CD4-positive, alpha-beta T cell treated with Interleukin-4 for 1 hour (primary cell): ENCODE measurements around the gene MCC.
"Not testable (repeated sequence)": the region's sequence is repeated elsewhere in the genome, so short reads cannot be mapped to it uniquely, and the experiment has no call there.

Experiments
- DNase-seq, 2 donors: peaks; one replicate each; pipeline ENCODE4 v3.0.0-alpha.2; 2020 to 2022

Gene MCC

DNA sequence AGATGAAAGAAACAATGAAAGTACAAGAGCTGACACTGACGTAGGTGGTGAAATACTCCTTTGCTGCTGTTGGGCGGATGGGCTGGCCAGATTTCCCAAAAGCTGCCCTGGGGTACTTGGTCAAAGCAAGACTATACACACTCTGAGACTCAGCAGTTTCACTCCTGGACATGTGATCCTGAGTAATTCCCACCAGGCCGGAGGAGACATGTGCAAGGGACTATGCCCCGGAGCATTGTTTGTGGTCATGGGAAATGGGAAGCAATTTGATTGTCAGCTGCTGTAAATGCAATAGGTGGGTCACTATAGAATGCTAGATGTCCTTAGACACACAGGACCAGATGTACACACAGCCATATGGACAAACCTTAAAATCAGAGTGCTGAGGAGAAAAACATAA, 395.6 kb downstream of the MCC start:
- no peak for DNase-seq

DNA sequence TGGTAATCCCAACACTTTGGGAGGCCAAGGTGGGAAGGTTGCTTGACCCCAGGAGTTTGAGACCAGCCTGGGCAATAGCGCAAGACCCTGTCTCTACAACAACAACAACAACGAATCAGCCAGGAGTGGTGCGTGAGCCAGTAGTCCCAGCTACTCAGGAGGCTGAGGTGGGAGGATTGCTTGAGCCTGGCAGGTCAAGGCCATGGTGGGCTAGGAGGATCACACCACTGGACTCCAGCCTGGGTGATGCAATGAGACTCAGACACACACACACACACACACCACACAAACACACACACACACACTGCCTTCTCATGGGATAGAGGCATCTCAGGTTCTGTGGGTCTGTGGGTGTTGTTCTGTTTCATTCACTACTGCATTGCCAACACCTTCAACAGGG, 396.6 kb downstream of the MCC start:
- DNase-seq: no peak

DNA sequence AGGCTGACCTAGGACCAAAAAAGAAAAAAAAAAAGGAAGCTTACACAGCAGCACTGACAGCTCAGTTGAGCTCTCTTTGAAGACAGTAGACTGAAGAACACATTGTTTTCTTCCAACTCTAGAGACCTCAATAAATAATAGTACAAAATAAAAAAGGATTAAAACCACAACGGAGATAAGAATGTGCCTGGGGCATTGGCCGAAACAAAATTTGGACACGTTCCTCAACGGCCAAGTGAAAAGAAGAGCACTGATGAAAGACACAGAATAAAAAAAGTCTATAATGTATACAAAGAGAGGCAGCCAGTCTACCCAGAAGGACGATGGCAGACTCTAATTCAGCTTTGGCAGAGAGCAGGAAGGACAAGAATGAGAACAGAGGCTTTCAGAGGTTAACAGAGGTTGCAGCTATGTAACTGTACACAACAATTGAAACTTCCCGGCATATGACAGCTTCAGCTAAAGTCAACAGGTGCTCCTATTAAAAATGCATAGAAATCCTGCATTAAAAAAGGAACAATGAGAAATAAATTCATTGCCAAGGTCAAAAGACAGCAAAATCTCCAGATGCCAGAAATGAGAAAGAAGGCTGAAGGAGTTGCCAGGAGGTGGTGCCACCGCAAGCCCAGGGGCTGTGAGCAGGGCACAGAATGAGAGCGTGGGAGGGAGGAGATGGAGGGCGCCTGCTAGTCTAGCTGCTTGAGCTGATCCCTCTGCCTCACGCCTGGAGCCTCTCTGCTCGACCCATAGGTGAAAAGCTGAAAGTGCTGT, 397.7 kb downstream of the MCC start:
- no peak for DNase-seq

DNA sequence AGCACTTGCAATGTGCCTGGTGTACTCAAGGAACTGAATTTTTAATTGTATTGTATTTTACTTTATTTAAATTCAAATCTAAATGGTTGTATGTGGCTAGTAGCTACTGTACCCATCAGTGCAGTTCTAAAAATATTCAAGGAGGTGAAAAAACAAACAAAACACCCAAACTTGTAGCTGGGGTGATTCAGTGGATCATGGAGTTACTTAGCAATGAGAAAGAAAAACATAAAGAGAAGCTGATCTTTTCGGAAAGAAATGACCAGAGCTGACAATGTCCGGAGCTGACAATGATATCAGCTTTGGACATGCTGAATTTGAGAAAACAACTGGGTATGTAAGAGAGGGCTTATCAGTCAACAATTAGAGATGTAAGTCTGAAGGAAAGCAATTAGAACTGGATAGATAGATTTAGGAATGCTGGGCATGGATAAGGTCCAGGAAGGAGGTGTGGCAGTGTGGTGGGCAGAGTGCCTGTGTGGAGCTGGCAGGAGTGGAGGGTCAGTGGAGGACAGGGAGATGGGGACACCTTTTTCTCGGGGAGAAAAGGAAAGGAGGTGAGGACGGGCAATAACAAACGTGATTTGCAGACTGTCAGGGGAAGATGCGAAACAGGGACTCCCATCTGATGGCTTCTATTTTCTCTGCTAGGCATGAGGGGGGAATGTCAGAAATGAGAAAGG, 398.5 kb downstream of the MCC start:
- DNase-seq: no peak

GRCh38 chr5:113087976-113088514, 400.2 kb downstream of the MCC start:
- no peak for DNase-seq

GRCh38 chr5:113085880-113086409, 402.3 kb downstream of the MCC start:
- DNase-seq: no peak

GRCh38 chr5:113085084-113085414, 403.2 kb downstream of the MCC start:
- no peak for DNase-seq

DNA sequence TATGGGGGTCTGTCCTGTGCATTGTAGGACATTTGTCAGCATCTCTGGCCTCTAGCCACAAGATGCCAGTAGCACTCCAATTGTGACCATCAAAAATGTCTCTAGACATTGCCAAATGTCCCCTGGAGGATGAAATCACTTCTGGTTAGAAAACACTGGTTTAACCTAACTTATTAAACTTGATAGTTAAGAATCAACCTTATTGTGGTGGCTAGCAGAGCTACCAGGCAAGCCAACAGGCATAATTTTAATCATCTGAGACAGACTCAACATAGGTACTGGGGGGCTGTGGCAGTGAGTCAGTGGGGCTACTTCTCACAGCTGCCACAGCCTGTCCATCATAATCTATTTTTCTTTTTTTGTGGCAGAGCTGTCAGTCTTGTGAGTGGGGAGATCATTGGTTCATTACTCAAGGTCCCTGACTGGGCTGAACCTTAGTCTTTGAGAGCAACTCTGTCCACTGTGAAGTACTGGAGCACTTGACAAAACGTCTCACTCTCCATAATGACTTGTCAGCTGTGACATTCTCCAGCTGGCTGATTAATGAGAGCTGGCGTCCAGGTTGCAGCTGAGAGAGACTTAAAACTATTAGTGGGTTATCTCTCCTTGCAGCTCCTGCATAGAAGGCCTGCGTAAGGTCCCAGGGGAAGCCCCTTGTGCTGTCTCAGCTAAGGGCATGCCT, 403.7 kb downstream of the MCC start:
- no peak for DNase-seq

DNA sequence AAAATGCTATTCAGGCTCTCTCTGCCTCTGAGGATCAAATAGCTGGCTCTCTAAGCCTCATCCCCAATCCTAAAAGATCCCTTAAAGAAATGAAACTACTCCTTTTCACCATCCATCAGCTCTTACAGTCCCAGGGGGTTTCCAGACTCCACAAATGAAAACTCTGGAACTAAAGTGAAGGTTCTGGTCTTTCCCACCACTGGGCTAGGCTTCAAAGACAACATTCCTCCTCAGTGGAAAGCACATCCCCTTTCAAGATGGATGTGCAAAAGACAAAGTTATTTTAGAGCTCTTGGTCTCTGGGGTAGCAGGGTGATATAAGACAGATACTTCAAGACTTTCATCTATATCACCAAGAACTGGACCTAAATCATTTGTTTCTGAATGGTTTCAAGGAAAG, 404.8 kb downstream of the MCC start:
- no peak for DNase-seq

DNA sequence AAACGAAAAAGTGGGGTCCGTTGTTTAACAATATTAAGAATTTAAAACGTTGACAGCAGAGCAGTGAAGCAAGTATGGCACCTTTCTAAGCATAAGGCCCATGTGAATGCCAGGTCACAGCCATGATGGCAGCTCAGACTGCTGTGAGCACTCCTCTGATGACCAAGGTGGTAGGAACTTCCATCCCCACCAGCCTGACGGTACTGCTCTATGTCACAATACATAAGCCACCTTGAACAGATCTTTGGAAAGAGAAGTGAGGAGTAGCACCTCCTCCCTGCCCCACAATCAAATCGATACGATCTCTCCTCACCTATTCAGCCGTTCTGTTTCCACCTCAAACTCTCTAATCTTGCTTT, 405.7 kb downstream of the MCC start:
- DNase-seq: no peak

DNA sequence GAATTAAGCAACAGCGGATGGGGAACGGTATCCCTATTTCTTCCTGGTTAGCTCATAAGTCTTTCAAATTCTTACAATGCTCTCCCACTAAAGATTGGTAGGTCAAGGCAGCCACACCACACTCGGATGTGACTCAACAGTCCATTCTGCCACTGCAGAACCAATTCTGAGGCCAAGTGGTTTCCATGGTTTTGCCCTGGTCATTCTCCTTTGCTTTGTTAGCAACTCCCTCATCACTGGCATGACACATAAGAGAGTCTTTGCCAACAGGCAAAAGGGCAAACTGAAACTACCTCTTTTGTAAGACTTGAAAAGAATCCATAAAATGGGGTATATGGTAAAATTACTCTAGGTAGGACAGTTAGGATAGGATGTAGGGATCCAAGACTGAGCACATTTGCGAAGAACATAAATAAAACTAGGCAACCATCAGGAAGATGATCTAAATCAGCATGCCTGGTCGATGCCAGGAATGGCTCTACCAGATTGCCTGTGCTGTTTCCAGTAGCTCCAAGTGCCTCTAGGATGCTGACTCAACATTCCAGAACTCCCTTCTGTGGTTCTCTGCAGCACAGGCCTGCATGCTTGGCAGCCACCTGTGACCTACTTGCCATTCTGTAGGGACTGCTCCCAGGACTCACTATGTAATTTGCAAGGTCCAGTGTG, 406.2 kb downstream of the MCC start:
- no peak for DNase-seq

DNA sequence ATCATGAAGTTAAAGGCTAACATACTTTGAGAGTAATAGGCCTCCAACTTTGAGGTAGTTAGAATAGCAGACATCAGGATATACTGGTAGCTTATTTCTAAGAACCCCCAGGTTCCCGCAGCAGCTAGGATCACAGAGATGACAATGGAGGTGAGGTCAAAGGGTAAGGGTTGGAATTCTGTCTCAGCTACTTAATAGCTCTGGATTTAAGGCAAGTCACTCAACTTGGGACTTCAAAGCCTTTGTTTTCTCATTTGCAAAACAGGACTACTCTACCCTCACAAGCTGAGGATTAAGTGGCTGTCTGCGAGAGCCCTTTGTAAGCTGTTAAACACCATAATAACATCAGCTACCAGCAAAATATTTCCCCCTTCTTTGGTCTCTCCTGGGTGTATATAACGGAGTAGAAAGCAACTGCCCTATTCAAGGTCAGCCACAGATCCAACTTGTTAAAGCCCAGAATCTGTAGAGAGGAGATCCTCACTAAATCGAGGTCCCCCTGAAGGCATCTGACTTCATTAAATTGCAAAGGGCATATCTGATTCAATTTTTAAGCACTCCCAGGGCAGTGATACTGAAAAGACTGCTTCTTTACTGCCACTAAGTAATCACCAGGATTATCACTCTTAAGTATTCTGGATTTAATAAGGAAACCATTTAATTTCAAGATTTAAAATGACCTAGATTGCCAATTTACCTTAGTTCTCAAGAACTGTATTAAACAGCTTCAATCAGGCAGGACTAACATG, 407.0 kb downstream of the MCC start:
- DNase-seq: no peak

DNA sequence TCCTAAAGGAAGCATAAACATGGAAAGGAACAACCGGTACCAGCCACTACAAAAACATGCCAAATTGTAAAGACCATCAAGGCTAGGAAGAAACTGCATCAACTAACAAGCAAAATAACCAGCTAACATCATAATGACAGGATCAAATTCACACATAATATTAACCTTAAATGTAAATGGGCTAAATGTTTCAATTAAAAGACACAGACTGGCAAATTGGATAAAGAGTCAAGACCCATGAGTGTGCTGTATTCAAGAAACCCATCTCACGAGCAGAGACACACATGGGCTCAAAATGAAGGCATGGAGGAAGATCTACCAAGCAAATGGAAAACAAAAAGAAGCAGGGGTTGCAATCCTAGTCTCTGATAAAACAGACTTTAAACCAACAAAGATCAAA, 411.6 kb downstream of the MCC start:
- DNase-seq: not testable (repeated sequence)

GRCh38 chr5:113075019-113075418, 413.2 kb downstream of the MCC start:
- DNase-seq: no peak

GRCh38 chr5:113073629-113074034, 414.6 kb downstream of the MCC start:
- peak; percentile 8 to 40 for DNase-seq

DNA sequence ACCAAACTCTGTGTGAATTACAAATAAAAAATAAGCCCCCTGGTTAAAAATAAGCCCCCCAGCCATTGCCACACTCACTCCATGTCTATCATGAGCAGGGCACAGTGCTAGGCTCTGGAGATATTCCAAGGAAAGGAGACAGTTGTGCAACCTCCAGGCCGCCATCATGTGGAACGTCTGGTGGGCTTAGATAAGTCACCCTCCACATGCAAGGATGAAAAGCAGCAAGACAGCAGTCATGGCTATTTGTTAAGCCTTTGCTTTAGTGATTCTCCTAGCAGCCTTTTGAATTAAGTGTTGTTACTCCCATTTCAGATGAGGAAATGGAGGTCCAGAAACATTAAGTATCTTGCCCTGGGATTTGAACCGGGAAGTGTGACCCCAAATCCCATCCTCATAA, 416.9 kb downstream of the MCC start:
- DNase-seq: no peak

GRCh38 chr5:113070901-113071300, 417.4 kb downstream of the MCC start:
- no peak for DNase-seq

DNA sequence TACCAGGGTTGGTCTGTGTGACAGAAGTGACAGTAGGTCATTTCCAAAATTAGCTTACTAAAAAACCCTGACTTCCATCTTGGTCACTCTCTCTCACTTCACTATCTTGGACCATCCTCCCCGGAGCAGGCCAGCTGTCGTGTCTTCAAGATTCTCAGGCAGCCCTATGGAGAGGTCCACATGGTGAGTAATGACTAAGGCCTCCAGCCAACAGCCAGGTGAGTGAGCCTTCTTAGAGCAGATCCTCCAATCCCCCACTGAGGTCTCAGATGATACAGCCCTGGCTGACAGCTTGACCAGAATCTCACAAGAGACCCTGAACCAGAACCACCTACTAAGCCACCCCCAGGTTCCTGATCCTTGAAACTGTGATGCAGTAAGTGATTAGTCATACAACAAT, 419.7 kb downstream of the MCC start:
- DNase-seq: no peak

DNA sequence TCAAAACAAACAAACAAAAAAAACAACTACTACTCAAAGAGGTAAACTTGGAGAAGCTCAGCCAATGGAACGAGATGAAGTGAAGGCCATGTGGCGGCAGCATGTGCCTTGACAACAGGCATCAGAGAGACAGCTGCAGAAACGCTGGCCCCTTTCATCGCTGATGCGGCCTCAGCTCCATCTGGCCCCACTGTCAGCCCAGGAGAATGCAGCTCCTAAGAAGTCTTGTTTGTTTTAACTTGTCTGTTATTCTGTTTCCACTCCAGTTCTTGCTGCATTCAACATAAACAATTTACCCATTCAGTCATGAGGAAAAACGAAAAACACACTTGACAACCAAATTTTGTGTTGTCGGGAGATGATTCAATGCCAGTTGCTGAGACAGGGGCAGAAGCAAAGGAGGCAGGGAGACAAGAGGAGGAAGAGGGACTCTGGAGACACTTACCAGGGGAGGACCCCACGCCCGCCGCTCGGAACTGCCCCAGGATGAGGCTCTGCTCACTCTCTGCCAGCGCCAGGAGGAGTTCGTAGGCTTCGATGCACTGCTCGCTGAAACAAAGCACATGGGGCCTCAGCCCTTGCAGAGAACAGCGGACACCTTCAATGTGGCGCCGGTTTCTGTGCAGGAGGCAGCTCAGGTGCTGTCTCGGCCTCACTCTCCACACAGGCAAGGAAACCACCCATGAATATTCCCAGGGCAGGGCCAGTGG, 420.5 kb downstream of the MCC start:
- DNase-seq: no peak

DNA sequence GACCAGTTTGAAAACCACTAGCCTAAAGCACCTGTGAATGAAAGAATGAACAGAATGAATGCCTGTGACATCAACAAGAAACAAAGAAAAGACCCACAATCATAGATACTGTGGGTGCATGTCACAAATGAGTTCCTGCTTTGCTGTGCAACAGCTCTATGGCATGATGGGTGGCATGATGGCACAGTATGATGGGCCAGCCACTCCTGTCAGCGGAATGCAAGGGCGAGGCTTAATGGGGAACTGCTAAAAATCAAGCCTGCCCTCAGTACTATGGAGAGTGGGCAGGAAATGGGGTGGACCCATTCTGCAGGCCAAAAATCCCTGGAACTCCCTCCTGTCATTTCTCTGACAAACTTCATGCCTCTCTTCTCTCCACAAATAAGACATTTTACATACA, 422.6 kb downstream of the MCC start:
- DNase-seq: no peak

- DNase-seq: no peak
Measured at GRCh38 chr5:113064806-113065205, 423.4 kb downstream of the MCC start.

DNA sequence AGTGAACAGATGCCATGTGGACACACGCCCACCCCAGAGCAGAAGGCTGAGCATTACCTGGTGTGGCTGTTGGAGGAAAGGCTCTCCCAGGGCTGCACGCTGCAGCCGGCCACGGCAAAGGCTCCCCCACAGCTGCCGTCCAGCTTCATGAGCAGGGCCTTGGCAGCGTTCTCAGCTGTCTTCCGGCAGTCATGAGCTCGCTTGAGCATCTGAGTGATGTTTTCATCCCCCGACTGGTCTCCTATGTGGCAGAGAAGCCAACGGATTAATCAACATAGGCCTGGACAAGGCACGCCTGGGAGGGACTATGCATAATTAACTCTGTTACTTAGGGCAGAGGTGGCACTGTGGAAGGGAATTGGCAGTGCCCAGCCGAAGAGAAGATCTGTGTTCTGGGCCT, 424.3 kb downstream of the MCC start:
- no peak for DNase-seq
